Body of pancreas (tissue), 4 donors: ENCODE results near the gene LSM3.

Experiments
- POLR2A ChIP-seq, 3 donors: fragments of 450-650 bp; IDR thresholded peaks; one replicate each; pipeline ENCODE4 v1.6.1; 2016; ENCODE audit warnings: antibody characterized with exemption in 3 of 3, mild to moderate bottlenecking in 2 of 3
- TF ChIP-seq, protein P1 (sequence below), 7 experiments: fragments of 450-650 bp in 4 of 7; fragments of 200-600 bp in 3 of 7; sonication (generic) in 3 of 7; IDR thresholded peaks; one replicate each; pipeline ENCODE4 v1.5.1; 2016 to 2019; ENCODE audit warnings: antibody characterized with exemption in 7 of 7

DNA sequence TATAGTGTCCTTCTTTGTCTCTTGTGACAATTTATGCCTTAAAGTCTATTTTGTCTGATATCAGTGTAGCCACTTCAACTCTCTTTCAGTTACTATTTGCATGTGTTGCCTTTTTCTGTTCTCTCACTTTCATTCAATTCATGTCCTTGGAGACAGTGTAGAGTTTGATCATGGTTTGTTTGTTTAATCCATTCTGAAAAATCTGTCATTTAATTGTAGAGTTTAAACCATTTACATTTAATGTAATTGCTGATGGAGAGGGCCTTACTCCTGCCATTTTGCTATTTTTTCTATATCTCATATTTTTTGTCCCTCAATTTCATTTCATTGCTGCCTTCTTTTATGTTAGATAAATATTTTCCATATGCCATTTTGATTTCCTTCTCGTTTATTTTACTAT is 42.3 kb downstream of the LSM3 start:
- TF ChIP-seq, protein P1, sequence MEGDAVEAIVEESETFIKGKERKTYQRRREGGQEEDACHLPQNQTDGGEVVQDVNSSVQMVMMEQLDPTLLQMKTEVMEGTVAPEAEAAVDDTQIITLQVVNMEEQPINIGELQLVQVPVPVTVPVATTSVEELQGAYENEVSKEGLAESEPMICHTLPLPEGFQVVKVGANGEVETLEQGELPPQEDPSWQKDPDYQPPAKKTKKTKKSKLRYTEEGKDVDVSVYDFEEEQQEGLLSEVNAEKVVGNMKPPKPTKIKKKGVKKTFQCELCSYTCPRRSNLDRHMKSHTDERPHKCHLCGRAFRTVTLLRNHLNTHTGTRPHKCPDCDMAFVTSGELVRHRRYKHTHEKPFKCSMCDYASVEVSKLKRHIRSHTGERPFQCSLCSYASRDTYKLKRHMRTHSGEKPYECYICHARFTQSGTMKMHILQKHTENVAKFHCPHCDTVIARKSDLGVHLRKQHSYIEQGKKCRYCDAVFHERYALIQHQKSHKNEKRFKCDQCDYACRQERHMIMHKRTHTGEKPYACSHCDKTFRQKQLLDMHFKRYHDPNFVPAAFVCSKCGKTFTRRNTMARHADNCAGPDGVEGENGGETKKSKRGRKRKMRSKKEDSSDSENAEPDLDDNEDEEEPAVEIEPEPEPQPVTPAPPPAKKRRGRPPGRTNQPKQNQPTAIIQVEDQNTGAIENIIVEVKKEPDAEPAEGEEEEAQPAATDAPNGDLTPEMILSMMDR (IDR thresholded peaks at IDR 0.05): no peak
- no peak for TF ChIP-seq POLR2A (IDR thresholded peaks at IDR 0.05)
